Fibroblast of villous mesenchyme (primary cell): ENCODE results near the gene PITX1. TPM values are rescaled to one million over a fixed set of nuclear protein-coding genes. Genes with fewer than 3 reads are reported as not detected.

Source experiments
- DNase-seq: peaks from one replicate; pipeline ENCODE4 v3.0.0-alpha.2; 2010; ENCODE audit warnings: low read depth
- H3K4me3 ChIP-seq: 2 replicates; pipeline ENCODE4 v1.5.1; 2011; ENCODE audit warnings: low read depth, mild to moderate bottlenecking, low read length
- total RNA-seq: library from RNA; depleted of rRNA; stranded (reverse); fragments of >200 nt; gene quantifications from 2 replicates; pipeline ENCODE4 v1.2.3, GENCODE V29; 2012
- TF ChIP-seq, protein P1 (sequence below): IDR thresholded peaks from 2 replicates; pipeline ENCODE4 v1.5.1; 2012; ENCODE audit warnings: low read depth, mild to moderate bottlenecking, low read length; ENCODE audit not compliant: insufficient read depth

Gene PITX1
- total RNA-seq, 1 donor = 19.9 TPM

- no peak for DNase-seq
- H3K4me3 ChIP-seq = no peak overlapping the region
- TF ChIP-seq, protein P1, sequence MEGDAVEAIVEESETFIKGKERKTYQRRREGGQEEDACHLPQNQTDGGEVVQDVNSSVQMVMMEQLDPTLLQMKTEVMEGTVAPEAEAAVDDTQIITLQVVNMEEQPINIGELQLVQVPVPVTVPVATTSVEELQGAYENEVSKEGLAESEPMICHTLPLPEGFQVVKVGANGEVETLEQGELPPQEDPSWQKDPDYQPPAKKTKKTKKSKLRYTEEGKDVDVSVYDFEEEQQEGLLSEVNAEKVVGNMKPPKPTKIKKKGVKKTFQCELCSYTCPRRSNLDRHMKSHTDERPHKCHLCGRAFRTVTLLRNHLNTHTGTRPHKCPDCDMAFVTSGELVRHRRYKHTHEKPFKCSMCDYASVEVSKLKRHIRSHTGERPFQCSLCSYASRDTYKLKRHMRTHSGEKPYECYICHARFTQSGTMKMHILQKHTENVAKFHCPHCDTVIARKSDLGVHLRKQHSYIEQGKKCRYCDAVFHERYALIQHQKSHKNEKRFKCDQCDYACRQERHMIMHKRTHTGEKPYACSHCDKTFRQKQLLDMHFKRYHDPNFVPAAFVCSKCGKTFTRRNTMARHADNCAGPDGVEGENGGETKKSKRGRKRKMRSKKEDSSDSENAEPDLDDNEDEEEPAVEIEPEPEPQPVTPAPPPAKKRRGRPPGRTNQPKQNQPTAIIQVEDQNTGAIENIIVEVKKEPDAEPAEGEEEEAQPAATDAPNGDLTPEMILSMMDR = no peak
Measured at GRCh38 chr5:135041726-135042125, 7.7 kb upstream of the PITX1 start.

DNA sequence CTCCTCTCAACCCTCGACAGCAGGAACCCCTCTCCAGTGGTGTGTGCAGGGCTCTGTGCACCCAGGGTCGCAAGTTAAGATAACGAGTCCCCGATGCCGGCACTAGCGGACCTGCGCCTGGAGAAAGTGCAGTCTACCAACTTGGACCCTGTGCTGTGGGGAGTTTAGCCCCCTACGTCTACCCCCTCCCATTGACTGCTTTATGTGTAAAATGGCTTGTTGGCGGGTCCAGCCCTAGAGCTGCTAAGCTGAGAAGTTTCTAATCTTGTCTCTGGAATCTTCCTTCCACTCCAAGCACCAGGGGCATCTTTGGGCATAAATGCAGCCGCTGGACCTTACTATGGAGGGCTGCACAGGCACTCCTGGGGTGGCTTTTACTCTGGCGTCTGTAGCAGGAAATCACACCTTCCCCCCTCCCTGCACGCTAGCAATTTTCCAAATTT is 7.1 kb upstream of the PITX1 start:
- DNase-seq = no peak
- TF ChIP-seq, protein P1 = no peak
- H3K4me3 ChIP-seq = no peak overlapping the region

- H3K4me3 ChIP-seq = no peak overlapping the region
- TF ChIP-seq, protein P1 = no peak
- DNase-seq = no peak
Measured at GRCh38 chr5:135040333-135041144, 6.5 kb upstream of the PITX1 start.

DNA sequence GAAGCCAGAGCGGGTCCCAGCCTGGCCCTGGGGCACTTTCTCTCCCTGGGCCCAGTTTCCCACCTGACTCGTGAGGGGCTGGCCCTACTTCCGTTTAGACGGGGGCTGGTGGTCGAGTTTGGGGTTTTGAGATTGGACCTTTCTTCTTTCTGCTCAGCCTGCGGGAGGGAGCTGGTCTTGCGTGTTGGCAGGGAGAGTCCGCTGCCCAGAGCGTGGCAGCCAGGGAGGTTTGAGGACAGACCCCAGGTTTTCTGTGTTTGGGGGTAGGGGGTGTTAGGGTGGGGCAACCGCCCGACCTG is 6.0 kb upstream of the PITX1 start:
- no peak for DNase-seq
- H3K4me3 ChIP-seq = no peak overlapping the region
- TF ChIP-seq, protein P1 = no peak

DNA sequence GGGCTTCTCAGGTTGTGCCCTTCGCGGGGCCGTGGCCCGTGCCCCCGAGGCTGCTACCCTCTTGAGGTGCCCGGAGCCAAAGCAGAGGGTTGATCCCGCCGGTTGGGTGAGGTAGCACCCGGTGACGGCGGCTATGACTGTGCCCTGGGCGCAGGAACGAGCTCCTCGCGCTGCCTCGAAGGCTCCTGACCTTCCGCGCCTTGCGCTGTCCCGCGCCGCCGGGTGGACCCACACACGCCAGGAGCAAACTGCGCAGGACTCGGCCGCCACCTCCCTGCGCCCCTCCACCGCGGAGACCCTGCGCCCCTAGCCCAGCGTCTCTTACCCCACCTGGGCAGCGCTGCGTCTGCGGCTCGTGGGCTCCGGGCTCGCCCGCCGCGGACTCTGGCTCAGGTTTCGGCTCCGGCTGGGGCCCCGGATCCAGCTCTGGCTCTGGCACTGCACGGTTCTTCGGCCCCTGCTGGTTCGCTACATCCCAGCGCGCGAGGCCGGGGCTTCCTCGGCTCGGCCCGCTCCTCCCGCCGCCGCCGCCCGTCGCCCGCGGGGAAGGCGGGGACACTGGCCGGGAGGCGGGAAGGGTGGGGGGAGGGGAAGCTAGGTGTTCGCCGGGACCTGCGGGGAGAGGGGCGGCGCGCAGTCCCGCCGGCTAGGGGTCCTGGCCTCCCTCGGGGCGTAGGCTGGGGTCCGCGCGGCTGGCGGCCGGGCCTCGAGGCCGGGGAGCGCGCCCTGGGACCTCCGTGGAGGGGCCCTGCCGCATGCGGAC is 5.4 kb upstream of the PITX1 start:
- H3K4me3 ChIP-seq = peak overlapping the region; percentile 39
- peak; percentile 8 for DNase-seq
- TF ChIP-seq, protein P1 = no peak

DNA sequence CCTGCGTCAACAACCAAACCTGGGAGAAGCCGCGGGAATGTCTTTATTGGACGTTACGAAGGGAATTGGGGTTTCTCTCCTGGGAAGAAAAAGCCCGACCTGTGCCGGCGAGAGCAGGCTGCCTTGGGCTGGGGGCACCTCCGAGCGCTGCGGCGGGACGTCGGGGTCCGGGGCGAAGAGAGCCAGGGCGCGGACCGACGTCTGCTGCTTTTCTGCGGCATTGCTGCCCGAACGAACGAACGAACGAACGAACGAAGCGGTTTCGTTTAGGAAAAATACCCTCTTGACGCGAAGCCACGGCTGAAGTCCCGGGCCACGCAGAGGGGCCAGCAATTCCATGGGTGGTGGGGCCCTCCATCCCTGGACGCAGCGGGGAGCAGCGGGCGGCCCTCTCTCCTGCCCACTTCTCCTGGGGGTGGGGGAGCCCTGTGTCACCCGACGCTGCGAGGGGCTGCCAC is 4.8 kb upstream of the PITX1 start:
- no peak for DNase-seq
- H3K4me3 ChIP-seq = peak overlapping the region; percentile 39
- TF ChIP-seq, protein P1 = no peak
